Glomerular visceral epithelial cell (primary cell): Measurements from ENCODE around the gene SLC24A3.
"Not testable (repeated sequence)": the region's sequence is repeated elsewhere in the genome, so short reads cannot be mapped to it uniquely, and the experiment has no call there.

Experiments used
- DNase-seq: peaks from one replicate; pipeline ENCODE4 v3.0.0-alpha.2; 2016; ENCODE audit errors: extremely low spot score

SLC24A3 gene

GRCh38 chr20:19745106-19745505, 532.7 kb downstream of the SLC24A3 start:
- no peak for DNase-seq

- no peak for DNase-seq
Observed at GRCh38 chr20:19745584-19745983, 533.1 kb downstream of the SLC24A3 start.

- no peak for DNase-seq
Observed at GRCh38 chr20:19746396-19746795, 534.0 kb downstream of the SLC24A3 start.

GRCh38 chr20:19747903-19748302, 535.5 kb downstream of the SLC24A3 start:
- DNase-seq, result no peak

- no peak for DNase-seq
Observed at GRCh38 chr20:19748681-19749080, 536.2 kb downstream of the SLC24A3 start.

GRCh38 chr20:19749618-19750071, 537.2 kb downstream of the SLC24A3 start:
- DNase-seq, result no peak

GRCh38 chr20:19750101-19750606, 537.7 kb downstream of the SLC24A3 start:
- DNase-seq, result no peak

- no peak for DNase-seq
Observed at GRCh38 chr20:19750907-19751636, 538.6 kb downstream of the SLC24A3 start.

GRCh38 chr20:19754201-19754600, 541.8 kb downstream of the SLC24A3 start:
- not testable (repeated sequence) for DNase-seq

- no peak for DNase-seq
Observed at GRCh38 chr20:19756761-19757486, 544.5 kb downstream of the SLC24A3 start.

- peak; percentile 94 for DNase-seq
Observed at GRCh38 chr20:19757487-19758132, 545.2 kb downstream of the SLC24A3 start.

GRCh38 chr20:19758133-19758500, 545.7 kb downstream of the SLC24A3 start, which contains the start of gene RIN2:
RIN2 (plus strand) TSS chr20:19758258; CDS start chr20:19889602, 131,344 bp downstream.
- no peak for DNase-seq

GRCh38 chr20:19758501-19759331, 546.3 kb downstream of the SLC24A3 start:
- DNase-seq, result peak; percentile 39

- DNase-seq, result no peak
Observed at GRCh38 chr20:19760371-19760721, 547.9 kb downstream of the SLC24A3 start.

GRCh38 chr20:19761326-19761725, 548.9 kb downstream of the SLC24A3 start:
- no peak for DNase-seq

GRCh38 chr20:19761841-19762240, 549.4 kb downstream of the SLC24A3 start:
- no peak for DNase-seq

- DNase-seq, result no peak
Observed at GRCh38 chr20:19764207-19764606, 551.8 kb downstream of the SLC24A3 start.

- DNase-seq, result no peak
Observed at GRCh38 chr20:19765266-19765665, 552.8 kb downstream of the SLC24A3 start.

- no peak for DNase-seq
Observed at GRCh38 chr20:19765913-19766312, 553.5 kb downstream of the SLC24A3 start.

- DNase-seq, result no peak
Observed at GRCh38 chr20:19767070-19767469, 554.6 kb downstream of the SLC24A3 start.

- DNase-seq, result no peak
Observed at GRCh38 chr20:19768325-19768842, 555.9 kb downstream of the SLC24A3 start.
